SK-MEL-5 (cell line): Measurements from ENCODE around the gene NFILZ. TPM values are rescaled to one million over a fixed set of nuclear protein-coding genes. Genes with fewer than 3 reads are reported as not detected.
"Not testable (repeated sequence)": the region's sequence is repeated elsewhere in the genome, so short reads cannot be mapped to it uniquely, and the experiment has no call there.

Experiments
- DNase-seq: peaks from one replicate; pipeline ENCODE4 v3.0.0-alpha.2; 2016; ENCODE audit warnings: low read depth, low spot score
- in situ Hi-C: cut with HindIII; loops from 2 replicates; pipeline ENCODE4 v1.10.0; 2016; ENCODE audit warnings: low sequenced_read_pairs, high pct_unique_total_duplicates, low pct_unique_long_range_greater_than_20kb
- total RNA-seq: library from RNA; depleted of rRNA; stranded (reverse); fragments of >200 nt; shearing (Covaris generic); gene quantifications from 2 replicates; pipeline ENCODE4 v1.2.3, GENCODE V29; 2014

NFILZ gene
- total RNA-seq, 1 experiment from 2014 or later, result not detected

DNA sequence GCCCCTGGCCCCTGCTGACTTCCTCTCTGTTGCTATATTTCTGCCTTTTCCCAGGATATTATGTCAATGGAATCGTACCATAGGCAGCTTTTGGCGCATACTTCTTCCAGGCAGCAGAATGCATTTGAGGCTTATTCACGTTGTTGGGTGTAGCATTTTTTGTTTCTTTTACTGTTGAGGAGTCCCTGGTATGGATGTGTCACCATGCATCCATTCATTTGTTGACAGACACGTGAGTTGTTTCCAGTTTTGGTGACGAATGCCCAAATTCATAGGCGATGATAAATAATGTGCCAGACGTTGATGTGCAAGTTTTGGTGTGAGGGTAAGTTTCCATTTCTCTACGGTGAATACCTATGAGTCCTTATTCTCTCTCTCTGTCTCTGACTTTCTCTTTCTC is 5.0 kb downstream of the NFILZ start:
- in situ Hi-C loops, result no loop called here
- no peak for DNase-seq

DNA sequence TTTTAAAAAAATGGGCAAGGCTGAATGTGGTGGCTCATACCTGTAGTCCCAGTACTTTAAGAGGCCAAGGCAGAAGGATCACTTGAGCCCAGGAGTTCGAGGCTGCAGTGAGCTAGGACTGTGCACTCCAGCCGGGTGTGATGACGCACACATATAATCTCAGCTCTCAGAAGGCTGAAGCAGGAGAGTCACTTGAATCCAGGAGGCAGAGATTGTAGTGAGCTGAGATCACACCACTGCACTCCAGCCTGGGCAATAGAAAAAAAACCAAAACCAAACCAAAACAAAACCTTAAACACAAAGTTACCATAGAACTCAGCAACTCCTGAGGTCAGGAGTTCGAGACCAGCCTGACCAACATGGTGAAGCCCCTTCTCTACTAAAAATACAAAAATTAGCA is 6.6 kb downstream of the NFILZ start:
- in situ Hi-C loops, DNase-seq: not testable (repeated sequence)

DNA sequence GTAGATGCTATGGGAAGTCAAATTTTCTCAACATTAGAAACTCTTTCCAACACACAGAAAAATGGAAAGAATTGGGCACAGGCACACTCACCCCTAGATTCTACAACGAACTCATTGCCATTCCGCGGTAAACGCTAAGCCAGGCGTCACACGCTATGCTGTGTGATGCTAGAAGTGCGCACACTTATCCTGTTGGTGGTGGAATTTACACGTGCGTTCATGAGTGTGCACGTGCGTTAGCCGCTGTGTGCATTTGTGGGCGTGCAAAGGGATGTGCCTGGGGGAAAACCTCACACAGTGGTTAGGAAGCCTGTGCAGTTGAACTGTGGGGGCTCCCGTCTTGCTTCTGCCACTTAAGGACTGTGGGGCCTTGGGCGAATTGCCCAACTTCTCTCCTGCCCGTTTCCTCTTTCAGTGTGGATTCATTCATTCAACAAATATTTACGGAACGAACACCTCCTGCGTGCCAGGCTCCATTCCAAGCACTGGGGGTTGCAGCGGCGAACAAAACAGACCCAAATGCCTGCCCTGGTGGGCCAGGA is 7.7 kb downstream of the NFILZ start:
- in situ Hi-C loops, result no loop called here
- DNase-seq, result no peak

DNA sequence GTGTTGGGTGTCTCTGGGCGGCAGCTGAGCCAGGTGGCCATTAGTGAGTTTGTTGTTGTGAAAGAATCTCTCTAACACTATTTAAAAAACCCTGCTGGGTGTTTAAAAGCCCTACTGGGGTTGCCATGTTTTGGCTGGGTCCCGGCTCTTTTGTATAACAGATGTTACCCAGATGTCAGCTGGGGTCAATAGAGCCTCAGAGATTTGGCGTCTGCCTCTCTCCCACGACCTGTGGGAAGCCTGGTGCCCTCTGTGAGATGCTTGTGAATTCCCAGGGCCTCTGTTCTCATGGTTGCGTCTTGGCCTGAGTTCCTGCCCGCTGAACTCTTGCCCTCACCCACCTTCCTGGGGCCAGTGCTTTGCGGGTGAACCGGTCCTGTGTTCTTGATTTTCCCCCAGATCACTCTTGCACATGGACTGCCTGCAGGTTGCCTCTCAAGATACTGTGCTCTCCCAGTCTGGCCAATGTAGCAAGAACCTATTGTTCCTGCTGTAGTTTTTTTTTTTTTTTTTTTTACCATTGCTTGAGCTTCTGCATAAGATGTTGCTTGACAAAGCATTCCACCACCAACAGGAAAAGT is 9.5 kb downstream of the NFILZ start:
- in situ Hi-C loops, result no loop called here
- no peak for DNase-seq

DNA sequence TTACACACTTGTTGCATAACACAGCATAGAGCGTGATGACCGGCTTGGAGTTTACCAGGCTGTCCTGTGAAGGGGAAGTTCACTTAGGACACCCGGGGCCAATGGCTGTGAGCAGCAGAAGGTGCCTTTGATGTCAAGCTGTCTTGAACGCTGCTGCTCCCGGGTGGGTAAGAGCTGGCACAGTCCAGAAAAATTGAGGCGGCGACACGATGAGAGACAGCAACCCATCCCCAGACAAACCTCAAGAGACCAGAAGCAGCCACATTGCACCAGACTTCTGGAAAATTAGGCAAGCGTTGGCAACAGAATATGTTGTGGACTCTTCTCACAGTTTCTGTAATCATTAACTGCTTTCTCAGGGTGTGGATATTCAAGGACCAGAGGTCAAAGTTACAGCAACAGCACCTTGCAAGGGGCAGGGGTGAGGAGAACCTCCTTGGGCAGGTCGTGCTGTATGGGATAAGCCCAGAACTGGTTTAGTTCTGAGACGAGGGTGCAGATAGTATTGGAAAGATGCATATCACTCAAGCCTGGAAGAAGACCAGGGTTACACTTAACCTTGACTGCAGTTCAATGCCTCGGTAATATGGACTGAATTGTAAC is 10.1 kb downstream of the NFILZ start:
- in situ Hi-C loops, result no loop called here

DNA sequence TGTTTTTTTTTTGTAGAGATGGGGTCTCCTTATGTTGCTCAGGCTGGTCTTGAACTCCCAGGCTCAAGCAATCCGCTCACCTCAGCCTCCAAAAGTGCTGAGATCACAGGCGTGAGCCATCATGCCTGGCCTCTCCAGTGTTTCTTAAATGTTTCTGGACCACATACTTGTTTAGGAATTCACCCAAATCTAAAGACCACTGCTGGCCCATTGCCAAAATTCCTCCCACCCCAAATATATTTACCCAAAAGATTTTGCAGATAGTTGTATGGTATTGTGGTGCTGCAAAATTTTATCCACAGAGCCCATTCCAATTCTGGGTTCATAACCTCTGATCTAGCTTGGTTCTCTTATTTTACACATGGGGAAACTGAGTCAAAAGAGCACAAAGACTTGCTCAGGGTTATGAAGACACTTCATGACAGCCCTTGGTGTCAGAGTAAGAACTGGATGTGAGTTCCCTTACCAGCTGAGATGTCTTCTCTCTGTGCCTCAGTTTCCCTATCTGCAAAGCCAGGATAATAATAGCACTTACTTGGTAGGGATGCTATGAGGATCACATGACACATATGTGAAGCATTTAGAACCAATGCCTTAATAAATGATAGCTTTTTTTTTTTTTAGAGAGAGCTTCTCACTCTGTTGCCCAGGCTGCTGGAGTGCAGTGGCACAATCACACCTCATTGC is 10.9 kb downstream of the NFILZ start:
- no peak for DNase-seq
- in situ Hi-C loops, result no loop called here

More for the DNA sequence above, 10.1 kb downstream of the NFILZ start:
- no peak for DNase-seq

DNA sequence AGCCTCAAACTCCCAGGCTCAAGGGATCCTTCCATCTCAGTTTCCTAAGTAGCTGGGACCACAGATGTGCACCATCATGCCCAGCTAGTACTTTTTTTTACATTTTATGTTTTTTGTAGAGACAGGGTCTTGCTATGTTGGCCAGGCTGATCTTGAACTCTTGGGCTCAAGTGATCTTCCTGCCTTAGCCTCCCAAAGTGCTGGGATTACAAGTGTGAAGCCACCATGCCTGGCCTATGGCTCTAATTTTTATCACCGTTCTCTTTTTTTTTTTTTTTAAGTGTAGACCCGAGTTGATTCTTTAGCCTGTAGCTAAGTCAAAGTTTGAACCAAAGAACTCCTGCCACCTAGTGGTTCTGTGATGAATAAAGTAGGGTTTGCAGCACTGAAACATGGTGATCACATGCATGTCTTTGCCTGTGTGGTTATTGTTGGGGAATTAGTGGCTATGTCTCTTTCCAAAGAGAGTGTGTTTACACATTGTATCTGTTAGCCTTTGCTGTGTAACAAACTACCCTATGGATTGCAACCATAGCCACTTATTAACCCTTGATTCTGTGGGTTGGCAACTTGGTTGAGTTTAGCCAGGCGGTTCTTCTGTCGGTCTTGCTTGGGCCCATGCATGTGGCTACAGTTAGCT is 11.6 kb downstream of the NFILZ start:
- peak; percentile 58 for DNase-seq
- in situ Hi-C loops, result no loop called here

DNA sequence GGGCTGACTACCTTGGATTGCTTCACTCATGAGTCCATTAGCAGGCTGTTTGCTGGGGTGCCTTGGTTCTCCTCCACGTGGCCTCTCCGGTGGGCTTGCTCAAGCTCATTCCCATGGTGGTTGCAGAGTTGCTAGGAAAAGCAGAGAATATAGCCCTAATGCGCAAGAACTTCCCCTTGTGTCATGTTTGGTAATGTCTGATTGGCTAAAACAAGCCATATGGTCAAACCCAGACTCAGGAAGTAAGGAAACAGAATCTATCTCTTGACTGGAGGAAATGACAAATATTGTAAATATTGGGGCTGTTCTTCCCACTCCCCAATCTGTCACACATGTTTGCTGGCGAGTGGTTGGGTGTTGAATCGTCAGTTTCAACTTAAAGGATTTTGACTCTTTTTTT is 12.1 kb downstream of the NFILZ start:
- in situ Hi-C loops, result no loop called here
- no peak for DNase-seq

DNA sequence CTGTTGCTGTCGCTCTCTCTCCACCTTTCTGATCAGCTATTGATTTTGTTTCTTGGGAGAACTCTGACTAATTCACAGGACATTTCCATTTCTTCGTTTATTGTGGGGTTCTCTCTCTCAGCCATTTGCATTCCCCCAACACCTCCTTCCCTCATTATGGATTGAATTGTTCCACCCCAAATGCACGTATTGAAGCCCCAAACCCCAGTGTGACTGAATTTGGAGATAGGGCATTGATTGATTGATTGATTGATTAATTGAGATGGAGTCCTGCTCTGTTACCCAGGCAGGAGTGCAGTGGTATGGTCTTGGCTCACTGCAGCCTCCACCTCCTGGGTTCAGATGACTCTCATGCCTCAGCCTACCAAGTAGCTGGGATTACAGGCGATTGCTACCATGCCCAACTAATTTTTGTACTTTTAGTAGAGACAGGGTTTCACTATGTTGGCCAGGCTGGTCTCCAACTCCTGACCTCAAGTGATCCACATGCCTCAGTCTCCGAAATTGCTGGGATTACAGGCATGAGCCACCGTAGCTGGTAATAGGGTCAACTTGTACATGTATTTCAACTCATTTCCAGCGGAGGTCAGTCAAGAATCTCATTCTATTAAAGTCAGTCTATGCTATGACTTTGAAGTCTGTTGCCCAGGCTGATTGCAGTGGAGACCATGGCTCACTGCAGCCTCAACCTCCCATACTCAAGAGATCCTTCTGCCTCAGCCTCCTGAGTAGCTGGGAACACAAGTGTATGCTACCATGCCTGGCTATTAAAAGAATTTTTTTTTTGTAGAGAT is 13.6 kb downstream of the NFILZ start:
- in situ Hi-C loops, result no loop called here
- no peak for DNase-seq

DNA sequence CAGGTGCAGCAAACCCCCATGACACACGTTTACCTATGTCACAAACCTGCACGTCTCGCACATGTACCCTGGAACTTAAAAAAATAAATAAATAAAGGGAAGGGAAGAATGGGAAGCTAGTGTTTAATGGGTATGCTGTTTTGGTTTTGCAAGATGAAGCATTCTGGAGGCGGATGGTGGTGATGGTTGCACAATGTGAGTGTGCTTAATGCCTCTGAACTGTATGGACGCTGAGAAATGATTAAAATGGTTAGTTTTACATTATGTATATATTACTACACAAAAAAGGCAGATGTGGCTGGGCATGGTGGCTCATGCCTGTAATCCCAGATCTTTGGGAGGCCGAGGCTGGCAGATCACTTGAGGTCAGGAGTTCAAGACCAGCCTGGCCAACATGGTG is 17.8 kb downstream of the NFILZ start:
- in situ Hi-C loops, result no loop called here
- no peak for DNase-seq

DNA sequence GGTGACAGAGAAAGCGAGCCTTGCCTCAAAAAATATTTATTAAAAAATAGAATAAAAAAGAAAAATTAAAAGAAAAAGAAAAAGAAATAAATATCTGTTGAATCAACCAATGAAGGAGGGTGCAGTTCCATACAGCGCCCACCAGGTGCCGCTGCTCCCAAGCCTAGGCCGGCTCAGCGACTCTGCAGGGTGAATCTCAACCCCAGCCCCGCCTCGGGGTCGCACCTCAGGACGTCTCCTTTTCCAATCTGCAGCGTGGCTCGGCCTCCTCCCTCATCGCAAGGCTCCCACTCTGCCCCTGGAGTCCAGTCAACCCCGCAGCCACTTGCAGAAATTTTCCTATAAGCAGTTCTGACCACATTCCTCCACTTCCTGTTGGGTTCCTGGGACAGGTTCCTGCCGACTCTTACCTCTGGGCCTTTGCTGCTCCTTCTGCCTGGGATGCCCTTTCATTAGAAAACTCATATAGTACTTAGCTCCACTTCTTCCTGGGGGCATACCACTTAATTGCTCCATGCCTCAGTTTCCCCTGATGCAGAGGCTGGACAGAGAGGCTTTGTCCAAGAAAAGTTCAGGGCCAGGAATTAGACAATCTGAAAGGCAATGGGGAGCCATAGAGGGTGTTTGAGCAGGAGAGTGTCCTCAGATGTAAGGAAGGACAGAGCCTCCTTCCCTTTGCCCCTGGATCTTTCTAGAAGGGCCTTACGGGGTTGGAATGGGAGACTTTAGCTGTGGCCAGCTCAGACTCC is 24.3 kb downstream of the NFILZ start:
- peak; percentile 33 for DNase-seq
- in situ Hi-C loops, result no loop called here

DNA sequence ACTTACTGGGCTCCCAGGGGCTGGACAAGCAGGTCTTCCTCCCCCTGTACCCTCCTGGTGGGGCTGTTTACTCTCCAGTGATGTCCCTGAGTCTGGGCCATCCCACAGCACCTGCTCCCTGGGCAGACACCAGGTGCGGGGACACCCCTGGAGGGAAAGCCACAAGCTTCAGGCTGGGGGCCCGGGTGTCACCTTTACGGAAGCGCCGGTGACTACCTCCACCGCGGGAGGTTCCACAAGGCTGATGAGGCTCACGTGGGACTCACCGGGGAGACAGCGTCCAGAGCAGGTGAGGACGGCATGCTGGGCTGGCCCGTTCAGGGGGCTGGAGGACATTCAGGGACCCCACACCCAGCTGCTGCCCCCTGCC is 24.9 kb downstream of the NFILZ start:
- in situ Hi-C loops, result no loop called here
- no peak for DNase-seq

DNA sequence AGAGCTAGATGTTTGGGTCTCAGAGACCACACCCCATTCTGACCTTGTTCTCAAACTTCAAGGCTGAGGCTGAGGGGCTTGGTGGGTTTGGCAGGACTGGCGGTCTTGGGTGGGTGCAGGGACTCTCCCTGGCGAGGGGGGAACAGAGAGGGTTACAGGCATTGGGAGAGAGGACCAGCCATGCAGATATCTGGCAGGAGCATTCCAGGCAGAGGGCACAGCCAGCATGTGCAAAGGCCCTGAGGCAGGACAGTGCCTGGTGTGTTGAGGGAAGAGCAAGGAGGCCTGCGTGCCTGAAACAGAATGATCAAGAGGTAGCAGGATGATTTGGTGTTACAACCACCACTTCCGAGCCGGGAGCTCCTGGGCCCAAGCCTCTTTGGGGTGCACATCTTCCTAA is 27.4 kb downstream of the NFILZ start:
- in situ Hi-C loops, result no loop called here

DNA sequence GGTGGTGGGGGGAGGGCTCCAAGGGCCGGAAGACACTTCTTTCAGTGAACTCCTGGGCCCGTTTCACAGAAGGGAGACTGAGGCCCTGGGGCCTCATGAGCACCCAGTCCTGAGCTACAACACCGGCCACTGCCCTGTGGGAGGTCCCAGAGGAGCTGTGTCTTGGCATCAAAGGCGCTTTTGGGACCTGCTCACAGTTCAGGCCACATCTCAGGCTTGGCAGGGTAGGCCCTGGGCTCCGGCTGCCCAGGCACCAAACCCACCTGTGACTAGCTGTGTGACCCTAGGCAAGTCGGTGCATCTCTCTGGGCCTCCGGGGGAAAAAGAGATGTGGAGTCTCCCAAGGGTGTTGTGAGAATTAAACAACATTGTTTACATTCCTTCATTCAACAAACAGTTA is 29.5 kb downstream of the NFILZ start:
- in situ Hi-C loops, result no loop called here
- no peak for DNase-seq

More for the DNA sequence above, 27.4 kb downstream of the NFILZ start:
- DNase-seq, result no peak

DNA sequence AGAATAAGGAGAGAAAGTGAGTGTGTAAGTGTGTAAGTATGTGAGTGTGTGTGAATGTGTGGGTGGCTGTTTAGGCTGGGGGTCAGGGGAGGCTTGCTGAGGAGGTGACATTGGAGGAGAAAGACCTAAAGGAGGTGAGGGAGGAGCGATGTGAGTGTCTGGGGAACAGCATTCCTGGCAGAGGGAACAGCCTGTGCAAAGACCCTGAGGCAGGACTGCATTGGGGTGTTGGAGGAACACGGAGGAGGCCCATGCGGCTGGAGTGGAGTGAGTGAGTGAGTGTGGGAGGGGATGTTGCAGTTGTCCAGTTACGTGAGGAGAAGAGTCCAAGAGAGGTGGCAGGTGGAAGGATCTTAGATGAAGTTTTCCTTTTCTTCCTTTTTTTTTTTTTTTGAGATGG is 31.8 kb downstream of the NFILZ start:
- no peak for DNase-seq
- in situ Hi-C loops, result no loop called here

DNA sequence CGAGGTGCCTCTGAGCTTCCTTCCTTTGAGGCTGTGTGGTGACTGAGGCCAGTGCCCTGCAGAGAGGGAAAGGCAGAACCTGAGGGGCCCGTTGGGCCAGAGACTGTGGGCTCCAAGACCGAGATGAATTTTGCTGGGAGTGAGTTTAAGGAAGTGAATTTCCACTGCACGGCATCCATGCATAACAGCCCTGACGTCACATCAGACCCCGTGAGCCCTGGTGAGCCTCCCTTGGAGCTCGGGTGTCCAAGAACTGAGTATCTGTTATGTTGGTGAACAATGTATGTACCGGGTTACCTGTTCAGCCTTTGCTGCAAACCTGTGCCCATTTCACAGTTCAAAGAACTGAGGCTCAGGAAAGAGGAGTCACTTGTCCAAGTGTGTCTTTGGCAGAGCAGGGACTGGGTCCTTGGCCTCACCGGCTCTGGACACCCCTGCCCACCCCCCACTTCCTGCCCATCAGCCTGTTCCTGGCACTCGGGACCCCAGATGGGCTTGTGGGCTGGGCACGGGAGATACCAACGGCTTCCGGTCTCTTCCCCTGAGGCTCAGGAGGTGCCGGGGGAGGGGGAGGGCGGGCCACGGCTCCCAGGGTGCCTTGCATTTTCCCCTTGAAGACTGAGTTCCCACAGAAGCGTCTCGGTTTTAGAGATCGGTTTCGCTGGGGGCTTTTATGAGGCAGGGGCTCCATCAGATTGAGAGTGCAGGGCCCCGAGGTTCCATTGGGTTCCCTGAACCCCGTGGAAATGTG is 33.7 kb downstream of the NFILZ start:
- DNase-seq, result peak; percentile 13
- in situ Hi-C loops, result no loop called here

DNA sequence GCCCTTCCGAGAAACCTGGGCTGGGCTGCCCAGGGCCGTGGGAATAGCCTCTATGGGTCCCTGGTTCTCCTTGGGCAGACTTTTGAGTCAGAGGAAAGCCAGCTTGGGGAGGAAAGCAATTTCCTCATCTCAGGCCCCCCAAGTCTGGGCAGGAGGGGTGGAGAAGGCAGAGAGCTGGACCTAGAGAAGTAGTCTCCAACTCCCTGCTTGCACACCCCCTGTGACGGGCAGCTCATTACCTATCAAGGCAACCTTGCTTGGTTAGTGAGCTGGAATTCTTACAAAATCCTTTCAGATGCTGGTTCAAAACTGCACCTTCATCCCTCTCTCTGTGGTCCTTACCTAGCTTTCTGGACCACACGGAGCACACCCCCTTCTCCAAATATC is 34.2 kb downstream of the NFILZ start:
- no peak for DNase-seq
- in situ Hi-C loops, result no loop called here
